SK-N-MC (cell line): ENCODE data around the gene ZBTB20.

Source experiments
- EZH2 ChIP-seq: fragments of 200-600 bp; sonication (generic); IDR thresholded peaks from one replicate; pipeline ENCODE4 v1.6.1; 2017; ENCODE audit warnings: antibody characterized with exemption
- FOXP2 ChIP-seq: optimal IDR thresholded peaks from 2 replicates; pipeline ENCODE3; 2011; ENCODE audit warnings: mild to moderate bottlenecking, moderate library complexity; ENCODE audit not compliant: insufficient read depth; ENCODE audit errors: extremely low read length, control extremely low read depth
- POLR2AphosphoS5 ChIP-seq: IDR thresholded peaks from 2 replicates; pipeline ENCODE4 v1.6.1; 2012; ENCODE audit warnings: mild to moderate bottlenecking, low read depth, low read length, borderline replicate concordance

GRCh38 chr3:115102046-115102445 is 45.0 kb downstream of the ZBTB20 start:
- TF ChIP-seq EZH2: no peak
- no peak for TF ChIP-seq POLR2AphosphoS5
- TF ChIP-seq FOXP2: no peak
